Measurements from ENCODE around the gene LRP1B.

Gene LRP1B

DNA sequence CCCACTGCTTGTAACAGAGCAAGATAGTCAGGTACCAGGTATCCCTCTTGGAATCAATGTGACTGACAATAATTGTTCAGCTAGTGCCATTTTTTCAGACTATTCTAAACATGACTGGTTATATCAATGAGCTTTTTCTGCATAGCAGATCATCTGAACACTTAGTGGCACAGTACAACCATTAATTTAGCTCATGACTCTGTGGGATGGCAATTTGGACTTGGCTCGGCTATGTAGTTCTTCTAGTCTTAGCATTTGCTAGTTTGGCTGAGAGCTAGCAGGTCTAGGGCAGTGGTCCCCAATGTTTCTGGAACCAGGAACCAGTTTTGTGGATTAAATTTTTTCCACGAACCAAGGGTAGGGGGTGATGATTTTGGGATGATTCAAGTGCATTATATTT, 1929.2 kb downstream of the LRP1B start:
- TF ChIP-seq, protein P1, sequence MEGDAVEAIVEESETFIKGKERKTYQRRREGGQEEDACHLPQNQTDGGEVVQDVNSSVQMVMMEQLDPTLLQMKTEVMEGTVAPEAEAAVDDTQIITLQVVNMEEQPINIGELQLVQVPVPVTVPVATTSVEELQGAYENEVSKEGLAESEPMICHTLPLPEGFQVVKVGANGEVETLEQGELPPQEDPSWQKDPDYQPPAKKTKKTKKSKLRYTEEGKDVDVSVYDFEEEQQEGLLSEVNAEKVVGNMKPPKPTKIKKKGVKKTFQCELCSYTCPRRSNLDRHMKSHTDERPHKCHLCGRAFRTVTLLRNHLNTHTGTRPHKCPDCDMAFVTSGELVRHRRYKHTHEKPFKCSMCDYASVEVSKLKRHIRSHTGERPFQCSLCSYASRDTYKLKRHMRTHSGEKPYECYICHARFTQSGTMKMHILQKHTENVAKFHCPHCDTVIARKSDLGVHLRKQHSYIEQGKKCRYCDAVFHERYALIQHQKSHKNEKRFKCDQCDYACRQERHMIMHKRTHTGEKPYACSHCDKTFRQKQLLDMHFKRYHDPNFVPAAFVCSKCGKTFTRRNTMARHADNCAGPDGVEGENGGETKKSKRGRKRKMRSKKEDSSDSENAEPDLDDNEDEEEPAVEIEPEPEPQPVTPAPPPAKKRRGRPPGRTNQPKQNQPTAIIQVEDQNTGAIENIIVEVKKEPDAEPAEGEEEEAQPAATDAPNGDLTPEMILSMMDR (IDR thresholded peaks at IDR 0.05; ENCODE audit: unreplicated experiment in 3 of 3) = no peak
- no peak overlapping the region for H3K27ac Mint-ChIP-seq
- peaks cover 2% of the 10 kb centered on the region for H3K9me3 Mint-ChIP-seq
- H3K4me1 Mint-ChIP-seq = no peaks in the 10 kb centered on the region
- no peaks in the 10 kb centered on the region for H3K27me3 Mint-ChIP-seq (ENCODE audit: low read depth)
- no peak overlapping the region for H3K4me3 Mint-ChIP-seq
- no peaks in the 10 kb centered on the region for H3K36me3 Mint-ChIP-seq (ENCODE audit: low read depth)

DNA sequence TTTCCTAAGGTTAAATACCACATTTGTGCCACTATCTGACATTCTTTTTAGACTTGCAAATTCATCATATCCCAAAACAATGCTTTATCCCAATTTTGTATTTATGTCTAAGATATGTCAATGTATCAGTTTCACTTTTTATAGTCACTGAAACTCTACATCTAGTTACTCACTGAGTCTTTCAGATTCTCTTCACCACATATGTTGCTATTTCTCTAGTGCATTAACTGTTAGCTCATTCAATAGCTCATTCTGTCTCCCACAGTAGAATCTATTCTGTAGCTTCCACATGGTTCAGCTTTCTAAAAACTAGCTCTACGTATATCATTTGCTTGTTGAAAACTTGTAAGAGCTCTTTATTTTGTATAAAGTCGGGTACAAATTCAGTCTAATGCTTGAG, 1930.1 kb downstream of the LRP1B start:
- Mint-ChIP-seq H3K4me3 (no peak overlapping the region), H3K27me3 (ENCODE audit: low read depth) (no peaks in the 10 kb centered on the region), H3K9me3 (peaks cover 2% of the 10 kb centered on the region), H3K4me1 (no peaks in the 10 kb centered on the region), H3K27ac (no peak overlapping the region), H3K36me3 (ENCODE audit: low read depth) (no peaks in the 10 kb centered on the region)
- TF ChIP-seq, protein P1 (IDR thresholded peaks at IDR 0.05; ENCODE audit: unreplicated experiment in 3 of 3) = no peak

DNA sequence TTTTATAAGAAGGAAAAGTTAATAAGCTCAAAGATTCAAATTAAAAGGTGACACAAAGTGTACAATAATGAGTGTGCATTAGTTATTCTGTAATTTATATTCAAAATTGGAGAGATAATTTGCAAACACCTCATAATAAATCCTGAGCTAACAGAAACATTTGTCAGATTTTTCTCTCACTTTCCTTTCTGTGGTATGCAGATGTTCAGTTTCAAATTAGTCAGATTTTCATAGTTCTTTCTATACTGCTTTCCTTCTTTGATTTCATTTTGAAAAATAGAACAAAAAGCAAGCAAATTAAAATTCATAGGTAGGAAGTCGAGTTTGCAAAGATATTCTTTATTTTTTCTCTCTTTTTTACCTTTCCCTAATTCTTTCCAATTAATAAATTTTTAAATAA, 1930.5 kb downstream of the LRP1B start:
- no peaks in the 10 kb centered on the region for H3K27me3 Mint-ChIP-seq (ENCODE audit: low read depth)
- H3K4me1 Mint-ChIP-seq = no peaks in the 10 kb centered on the region
- TF ChIP-seq, protein P1 (IDR thresholded peaks at IDR 0.05; ENCODE audit: unreplicated experiment in 3 of 3) = no peak
- H3K36me3 Mint-ChIP-seq (ENCODE audit: low read depth) = no peaks in the 10 kb centered on the region
- H3K9me3 Mint-ChIP-seq = peaks cover 2% of the 10 kb centered on the region
- no peak overlapping the region for H3K4me3 Mint-ChIP-seq
- H3K27ac Mint-ChIP-seq = no peak overlapping the region

DNA sequence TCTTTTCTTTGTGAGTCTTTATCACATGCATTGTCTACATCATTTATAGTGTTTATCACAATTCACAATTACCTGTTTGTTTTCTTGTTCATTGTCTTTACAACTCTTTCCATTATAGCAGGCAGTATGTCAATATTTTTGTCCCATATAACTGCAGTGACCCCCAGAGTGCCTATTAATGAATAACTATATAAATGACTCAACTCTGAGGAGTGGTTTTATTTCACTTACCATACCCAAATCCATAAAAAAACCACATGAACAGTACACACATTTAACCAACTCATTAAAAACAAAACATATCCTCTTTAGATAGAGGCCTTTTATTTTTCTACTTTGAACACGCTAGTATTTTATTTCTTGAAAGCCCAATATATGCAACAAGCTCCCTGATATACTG, 1931.5 kb downstream of the LRP1B start:
- Mint-ChIP-seq H3K27ac (no peak overlapping the region), H3K4me1 (no peaks in the 10 kb centered on the region), H3K36me3 (ENCODE audit: low read depth) (no peaks in the 10 kb centered on the region), H3K27me3 (ENCODE audit: low read depth) (no peaks in the 10 kb centered on the region), H3K9me3 (peaks cover 2% of the 10 kb centered on the region), H3K4me3 (no peak overlapping the region)
- TF ChIP-seq, protein P1 (IDR thresholded peaks at IDR 0.05; ENCODE audit: unreplicated experiment in 3 of 3) = no peak

DNA sequence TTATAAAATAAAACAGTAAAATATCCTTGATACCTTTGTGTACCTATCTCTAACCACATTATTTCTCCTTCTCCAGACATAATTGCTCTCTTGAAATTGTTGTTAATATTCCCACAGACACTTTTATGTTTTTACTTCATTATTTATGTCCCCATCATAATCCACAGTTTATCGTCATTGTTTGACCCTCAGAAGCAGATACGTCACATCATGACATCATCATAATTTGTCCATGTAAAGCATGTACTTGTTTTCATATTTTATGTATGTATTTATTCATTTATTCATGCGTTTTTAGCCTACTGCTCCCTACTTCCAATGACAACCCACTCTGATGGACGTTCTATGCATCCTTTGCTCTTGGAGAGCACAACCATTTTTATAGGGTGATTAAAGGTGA, 1943.7 kb downstream of the LRP1B start:
- H3K36me3 Mint-ChIP-seq (ENCODE audit: low read depth) = no peaks in the 10 kb centered on the region
- H3K4me3 Mint-ChIP-seq = no peak overlapping the region
- TF ChIP-seq, protein P1 (IDR thresholded peaks at IDR 0.05; ENCODE audit: unreplicated experiment in 3 of 3) = no peak
- H3K4me1 Mint-ChIP-seq = peaks cover 5% of the 10 kb centered on the region
- H3K9me3 Mint-ChIP-seq = no peaks in the 10 kb centered on the region
- H3K27me3 Mint-ChIP-seq (ENCODE audit: low read depth) = no peaks in the 10 kb centered on the region
- H3K27ac Mint-ChIP-seq = no peak overlapping the region

DNA sequence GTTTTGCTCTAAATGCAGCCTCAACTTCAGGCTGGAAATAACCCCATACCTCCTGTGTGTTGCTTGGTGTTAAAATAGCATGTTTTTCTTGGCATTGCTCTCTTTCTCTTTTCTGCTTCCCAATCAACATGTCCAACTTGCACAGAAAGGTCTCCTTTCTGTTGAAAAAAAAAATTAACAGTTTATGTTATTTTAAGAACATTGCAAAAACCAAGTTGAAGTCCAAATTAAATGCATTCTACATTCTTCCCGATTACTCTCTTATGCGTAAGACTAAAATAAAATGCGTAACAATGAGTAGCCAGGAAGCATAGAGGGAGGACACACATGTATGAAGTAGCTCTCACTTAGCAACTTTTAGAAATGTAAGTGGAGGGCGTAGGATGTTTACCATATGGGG, 1944.5 kb downstream of the LRP1B start:
- Mint-ChIP-seq H3K36me3 (ENCODE audit: low read depth) (no peaks in the 10 kb centered on the region), H3K9me3 (no peaks in the 10 kb centered on the region), H3K27me3 (ENCODE audit: low read depth) (no peaks in the 10 kb centered on the region), H3K4me3 (no peak overlapping the region), H3K4me1 (peaks cover 5% of the 10 kb centered on the region), H3K27ac (peak overlapping the region in 2 of 3 experiments; percentile 39 to 78)
- TF ChIP-seq, protein P1 (IDR thresholded peaks at IDR 0.05; ENCODE audit: unreplicated experiment in 3 of 3) = no peak

Measured in nephron (organoid).